OCI-LY1 (cell line): ENCODE data around the gene DENND5B.

Experiments used
- CTCF ChIP-seq: fragments of 200-600 bp; sonication (generic), shearing (Covaris generic); IDR thresholded peaks from 2 replicates; pipeline ENCODE4 v1.5.1; 2017; ENCODE audit warnings: mild to moderate bottlenecking, antibody characterized with exemption, low read length, moderate library complexity, mixed read lengths
- EZH2 ChIP-seq: fragments of 200-600 bp; sonication (generic), shearing (Covaris generic); IDR thresholded peaks from 2 replicates; pipeline ENCODE4 v1.8.0; 2017; ENCODE audit warnings: borderline replicate concordance, mixed run types, mild to moderate bottlenecking, antibody characterized with exemption, low read length, moderate library complexity, mixed read lengths

- TF ChIP-seq CTCF = no peak
- TF ChIP-seq EZH2 = no peak
These were observed 33.2 kb downstream of the DENND5B start for GRCh38 chr12:31557707-31558106.
